ENCODE results near the gene DMTF1. TPM values are rescaled to one million over a fixed set of nuclear protein-coding genes. Genes with fewer than 3 reads are reported as not detected.

Gene DMTF1
- total RNA-seq (2022; extraction: Qiagen RNA extraction) = 16.0 to 22.6 TPM (median 22.1 TPM) in 5 replicates

GRCh38 chr7:87152112-87152896, at the start of gene DMTF1:
Gene DMTF1 (plus strand): TSS chr7:87152453. CDS start chr7:87164942, 12,489 bp downstream.

GRCh38 chr7:87219545-87220025, 67.3 kb downstream of the DMTF1 start, which contains the start of gene TMEM243:
Gene TMEM243 (minus strand): TSS chr7:87219732. CDS start chr7:87219503, 229 bp downstream.

Other genes starting within 250 kb of the DMTF1 start
- 0.05 to 0.12 TPM (median 0.07 TPM) in 3 of 5 replicates, not detected in the others for gene ELAPOR2, start 92.8 kb upstream of the DMTF1 start, total RNA-seq (2022; extraction: Qiagen RNA extraction)
- 24.7 to 29.5 TPM (median 29.0 TPM) in 5 replicates for gene TMEM243, start 67.3 kb downstream of the DMTF1 start, total RNA-seq (2022; extraction: Qiagen RNA extraction)
- gene CROT, start 193.2 kb downstream of the DMTF1 start, total RNA-seq (2022; extraction: Qiagen RNA extraction) = 5.7 to 8.6 TPM (median 7.0 TPM) in 5 replicates

All from A549 treated with CORT108297 at 1 μM for 4 hours (cell line).